Neural progenitor cell (in vitro differentiated cells): Measurements from ENCODE around the gene HPF1. TPM values are rescaled to one million over a fixed set of nuclear protein-coding genes. Genes with fewer than 3 reads are reported as not detected.

Source experiments
- DNase-seq: peaks from one replicate; pipeline ENCODE4 v3.0.0-alpha.2; 2016; ENCODE audit warnings: low spot score
- H2AFZ ChIP-seq: fragments of 200-600 bp; sonication (generic); replicated peaks from 2 replicates; pipeline ENCODE4 v1.6.1; 2016; ENCODE audit warnings: antibody characterized with exemption
- H3F3A ChIP-seq: fragments of 200-600 bp; sonication (generic); 2 replicates; pipeline ENCODE4 v1.6.1; 2016; ENCODE audit warnings: antibody characterized with exemption, low read depth
- H3K27ac ChIP-seq: fragments of 200-600 bp; sonication (generic); 2 replicates; pipeline ENCODE4 v1.5.1; 2016; ENCODE audit warnings: mild to moderate bottlenecking
- H3K27me3 ChIP-seq: fragments of 200-600 bp; sonication (generic); 2 replicates; pipeline ENCODE4 v1.6.1; 2016; ENCODE audit warnings: mild to moderate bottlenecking, moderate library complexity
- H3K36me3 ChIP-seq: fragments of 200-600 bp; sonication (generic); 2 replicates; pipeline ENCODE4 v1.5.1; 2016
- H3K4me1 ChIP-seq: fragments of 200-600 bp; sonication (generic); 2 replicates; pipeline ENCODE4 v1.6.1; 2016; ENCODE audit warnings: mixed run types
- H3K4me2 ChIP-seq: fragments of 200-600 bp; sonication (generic); 2 replicates; pipeline ENCODE4 v1.6.1; 2016
- H3K4me3 ChIP-seq: fragments of 200-600 bp; sonication (generic); 2 replicates; pipeline ENCODE4 v1.5.1; 2016
- H3K79me2 ChIP-seq: fragments of 200-600 bp; sonication (generic); 2 replicates; pipeline ENCODE4 v1.6.1; 2016; ENCODE audit warnings: low read depth
- H3K9ac ChIP-seq: fragments of 200-600 bp; sonication (generic); 2 replicates; pipeline ENCODE4 v1.6.1; 2016
- H3K9me3 ChIP-seq: fragments of 200-600 bp; sonication (generic); 2 replicates; pipeline ENCODE4 v1.5.1; 2016; ENCODE audit warnings: low read depth
- H4K20me1 ChIP-seq: fragments of 200-600 bp; sonication (generic); 2 replicates; pipeline ENCODE4 v1.6.1; 2016; ENCODE audit warnings: low read depth
- H3K27ac Mint-ChIP-seq: 3 replicates; pipeline ENCODE4 v1.8.0; 2021; ENCODE audit warnings: mixed read lengths
- H3K27me3 Mint-ChIP-seq: 2 replicates; pipeline ENCODE4 v1.8.0; 2022; ENCODE audit warnings: low read depth, mild to moderate bottlenecking, inconsistent platforms, moderate library complexity, mixed read lengths; ENCODE audit not compliant: insufficient read depth
- H3K36me3 Mint-ChIP-seq: 3 replicates; pipeline ENCODE4 v1.8.0; 2021; ENCODE audit warnings: mixed read lengths
- H3K4me1 Mint-ChIP-seq: 3 replicates; pipeline ENCODE4 v1.8.0; 2021; ENCODE audit warnings: mixed read lengths
- H3K4me3 Mint-ChIP-seq: 3 replicates; pipeline ENCODE4 v1.8.0; 2021; ENCODE audit warnings: mild to moderate bottlenecking, moderate library complexity, mixed read lengths
- H3K9me3 Mint-ChIP-seq: 3 replicates; pipeline ENCODE4 v1.8.0; 2020; ENCODE audit warnings: mixed read lengths
- CTCF ChIP-seq: fragments of 200-600 bp; sonication (generic); IDR thresholded peaks from 2 replicates; pipeline ENCODE4 v1.5.1; 2017; ENCODE audit warnings: antibody characterized with exemption, mild to moderate bottlenecking
- EZH2 ChIP-seq: fragments of 200-600 bp; sonication (generic); IDR thresholded peaks from 2 replicates; pipeline ENCODE4 v1.6.1; 2017; ENCODE audit warnings: antibody characterized with exemption, mild to moderate bottlenecking, moderate library complexity
- EZH2phosphoT487 ChIP-seq: fragments of 200-600 bp; sonication (generic); IDR thresholded peaks from 2 replicates; pipeline ENCODE4 v1.6.1; 2017; ENCODE audit warnings: antibody characterized with exemption
- total RNA-seq: library from RNA; depleted of rRNA; stranded (reverse); fragments of >200 nt; gene quantifications from 2 replicates; pipeline ENCODE4 v1.2.3, GENCODE V29; 2015; ENCODE audit warnings: low replicate concordance

Gene HPF1
- total RNA-seq, 1 donor from 2014 or later: 131 TPM

GRCh38 chr4:169800541-169800940 is 42.8 kb upstream of the HPF1 start:
- H3K27ac ChIP-seq: no peak overlapping the region
- no peak for TF ChIP-seq CTCF
- TF ChIP-seq EZH2phosphoT487: no peak
- no peak for TF ChIP-seq EZH2
- H3K4me1 Mint-ChIP-seq: peaks cover 2% of the 10 kb centered on the region
- no peak overlapping the region for H2AFZ ChIP-seq
- H3K36me3 Mint-ChIP-seq: no peaks in the 10 kb centered on the region
- no peak overlapping the region for H3K4me3 ChIP-seq
- H3K36me3 ChIP-seq: no peaks in the 10 kb centered on the region
- no peaks in the 10 kb centered on the region for H3K4me1 ChIP-seq
- H4K20me1 ChIP-seq: no peaks in the 10 kb centered on the region
- no peaks in the 10 kb centered on the region for H3K9me3 ChIP-seq
- H3K27me3 Mint-ChIP-seq: no peaks in the 10 kb centered on the region
- H3K9me3 Mint-ChIP-seq: no peaks in the 10 kb centered on the region
- H3K4me3 Mint-ChIP-seq: no peak overlapping the region
- no peak for DNase-seq
- no peak overlapping the region for H3K9ac ChIP-seq
- H3K79me2 ChIP-seq: no peaks in the 10 kb centered on the region
- H3K4me2 ChIP-seq: no peak overlapping the region
- H3F3A ChIP-seq: no peaks in the 10 kb centered on the region
- no peaks in the 10 kb centered on the region for H3K27me3 ChIP-seq
- no peak overlapping the region for H3K27ac Mint-ChIP-seq

- Histone ChIP-seq H3K27me3 (no peaks in the 10 kb centered on the region), H3F3A (no peaks in the 10 kb centered on the region), H3K9ac (no peak overlapping the region), H3K4me1 (no peaks in the 10 kb centered on the region), H3K36me3 (no peaks in the 10 kb centered on the region), H4K20me1 (no peaks in the 10 kb centered on the region), H3K4me2 (no peak overlapping the region), H3K79me2 (no peaks in the 10 kb centered on the region), H3K9me3 (no peaks in the 10 kb centered on the region), H3K27ac (no peak overlapping the region), H2AFZ (no peak overlapping the region), H3K4me3 (no peak overlapping the region)
- Mint-ChIP-seq H3K27ac (no peak overlapping the region), H3K27me3 (no peaks in the 10 kb centered on the region), H3K4me1 (peaks cover 6% of the 10 kb centered on the region), H3K4me3 (no peak overlapping the region), H3K36me3 (no peaks in the 10 kb centered on the region), H3K9me3 (no peaks in the 10 kb centered on the region)
- DNase-seq: no peak
- no peak for TF ChIP-seq CTCF
- no peak for TF ChIP-seq EZH2phosphoT487
- TF ChIP-seq EZH2: no peak
Observed at GRCh38 chr4:169799260-169799659, 41.5 kb upstream of the HPF1 start.

- H3K27ac ChIP-seq: no peak overlapping the region
- no peak overlapping the region for H3K27ac Mint-ChIP-seq
- no peak for DNase-seq
- no peak overlapping the region for H3K4me3 ChIP-seq
- no peak overlapping the region for H3K4me2 ChIP-seq
- peak overlapping the region; percentile 43 for H3K4me3 Mint-ChIP-seq
- no peaks in the 10 kb centered on the region for H3K79me2 ChIP-seq
- peaks cover 5% of the 10 kb centered on the region for H3K27me3 Mint-ChIP-seq
- H3F3A ChIP-seq: peaks cover 4% of the 10 kb centered on the region
- peaks cover 14% of the 10 kb centered on the region for H3K4me1 Mint-ChIP-seq
- TF ChIP-seq EZH2phosphoT487 (no peak), EZH2 (no peak), CTCF (no peak)
- H2AFZ ChIP-seq: no peak overlapping the region
- no peaks in the 10 kb centered on the region for H3K36me3 Mint-ChIP-seq
- no peaks in the 10 kb centered on the region for H3K4me1 ChIP-seq
- no peaks in the 10 kb centered on the region for H3K9me3 Mint-ChIP-seq
- H4K20me1 ChIP-seq: no peaks in the 10 kb centered on the region
- H3K36me3 ChIP-seq: no peaks in the 10 kb centered on the region
- peaks cover 17% of the 10 kb centered on the region for H3K27me3 ChIP-seq
- H3K9ac ChIP-seq: no peak overlapping the region
- H3K9me3 ChIP-seq: no peaks in the 10 kb centered on the region
Observed at GRCh38 chr4:169795585-169795984, 37.8 kb upstream of the HPF1 start.
